GM12874 (cell line): ENCODE measurements around the gene TAMALIN.

Source experiments
- TF ChIP-seq, protein P1 (sequence below): IDR thresholded peaks from 2 replicates; pipeline ENCODE4 v1.5.1; 2011; ENCODE audit warnings: low read depth, mild to moderate bottlenecking, control low read depth, low read length, moderate library complexity; ENCODE audit not compliant: insufficient read depth

The TAMALIN gene

GRCh38 chr12:51962737-51963136 is 44.0 kb upstream of the TAMALIN start:
- TF ChIP-seq, protein P1, sequence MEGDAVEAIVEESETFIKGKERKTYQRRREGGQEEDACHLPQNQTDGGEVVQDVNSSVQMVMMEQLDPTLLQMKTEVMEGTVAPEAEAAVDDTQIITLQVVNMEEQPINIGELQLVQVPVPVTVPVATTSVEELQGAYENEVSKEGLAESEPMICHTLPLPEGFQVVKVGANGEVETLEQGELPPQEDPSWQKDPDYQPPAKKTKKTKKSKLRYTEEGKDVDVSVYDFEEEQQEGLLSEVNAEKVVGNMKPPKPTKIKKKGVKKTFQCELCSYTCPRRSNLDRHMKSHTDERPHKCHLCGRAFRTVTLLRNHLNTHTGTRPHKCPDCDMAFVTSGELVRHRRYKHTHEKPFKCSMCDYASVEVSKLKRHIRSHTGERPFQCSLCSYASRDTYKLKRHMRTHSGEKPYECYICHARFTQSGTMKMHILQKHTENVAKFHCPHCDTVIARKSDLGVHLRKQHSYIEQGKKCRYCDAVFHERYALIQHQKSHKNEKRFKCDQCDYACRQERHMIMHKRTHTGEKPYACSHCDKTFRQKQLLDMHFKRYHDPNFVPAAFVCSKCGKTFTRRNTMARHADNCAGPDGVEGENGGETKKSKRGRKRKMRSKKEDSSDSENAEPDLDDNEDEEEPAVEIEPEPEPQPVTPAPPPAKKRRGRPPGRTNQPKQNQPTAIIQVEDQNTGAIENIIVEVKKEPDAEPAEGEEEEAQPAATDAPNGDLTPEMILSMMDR = no peak

- TF ChIP-seq, protein P1 = no peak
These were observed 43.3 kb upstream of the TAMALIN start for GRCh38 chr12:51963477-51963876.

GRCh38 chr12:51969643-51970042 is 37.1 kb upstream of the TAMALIN start:
- TF ChIP-seq, protein P1 = no peak

GRCh38 chr12:51970904-51971646 is 35.7 kb upstream of the TAMALIN start:
- TF ChIP-seq, protein P1 = peak; percentile 73

DNA sequence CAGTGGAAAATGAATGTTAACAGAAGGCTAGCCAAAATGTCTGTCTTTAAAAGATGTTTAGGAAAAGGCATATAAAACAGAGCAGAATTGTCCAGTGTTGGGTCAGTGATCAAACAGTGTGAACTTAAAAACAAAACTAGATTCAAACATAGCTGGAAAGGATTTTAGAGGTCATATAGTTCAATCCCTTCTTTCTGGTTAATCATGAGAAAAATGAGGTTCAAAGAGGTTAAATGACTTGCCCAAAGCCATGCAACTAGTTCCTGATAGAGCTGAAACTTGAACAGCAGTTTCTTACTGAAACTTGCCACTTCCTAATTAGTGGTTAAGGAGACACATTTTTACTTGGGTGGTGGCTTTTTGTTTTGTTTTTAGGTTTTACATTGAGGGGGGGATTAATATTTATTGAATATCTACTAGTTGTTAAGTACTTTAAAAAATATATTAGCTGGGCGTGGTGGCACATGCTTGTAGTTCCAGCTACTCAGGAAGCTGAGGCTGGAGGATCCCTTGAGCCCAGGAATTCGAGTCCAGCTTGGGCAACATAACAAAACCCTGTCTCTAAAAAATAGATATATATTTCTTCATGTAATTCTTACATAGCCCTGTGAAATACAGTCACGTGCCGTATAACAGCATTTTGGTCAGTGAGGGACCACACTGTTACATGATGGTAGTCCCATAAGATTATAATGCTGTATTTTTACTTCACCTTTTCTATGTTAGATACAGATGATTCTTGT is 34.9 kb upstream of the TAMALIN start:
- TF ChIP-seq, protein P1 = no peak

GRCh38 chr12:51972422-51972812 is 34.3 kb upstream of the TAMALIN start:
- TF ChIP-seq, protein P1 = no peak

GRCh38 chr12:51972849-51973273 is 33.9 kb upstream of the TAMALIN start:
- TF ChIP-seq, protein P1 = no peak
